ENCODE measurements around the gene GNG4.

Gene GNG4

DNA sequence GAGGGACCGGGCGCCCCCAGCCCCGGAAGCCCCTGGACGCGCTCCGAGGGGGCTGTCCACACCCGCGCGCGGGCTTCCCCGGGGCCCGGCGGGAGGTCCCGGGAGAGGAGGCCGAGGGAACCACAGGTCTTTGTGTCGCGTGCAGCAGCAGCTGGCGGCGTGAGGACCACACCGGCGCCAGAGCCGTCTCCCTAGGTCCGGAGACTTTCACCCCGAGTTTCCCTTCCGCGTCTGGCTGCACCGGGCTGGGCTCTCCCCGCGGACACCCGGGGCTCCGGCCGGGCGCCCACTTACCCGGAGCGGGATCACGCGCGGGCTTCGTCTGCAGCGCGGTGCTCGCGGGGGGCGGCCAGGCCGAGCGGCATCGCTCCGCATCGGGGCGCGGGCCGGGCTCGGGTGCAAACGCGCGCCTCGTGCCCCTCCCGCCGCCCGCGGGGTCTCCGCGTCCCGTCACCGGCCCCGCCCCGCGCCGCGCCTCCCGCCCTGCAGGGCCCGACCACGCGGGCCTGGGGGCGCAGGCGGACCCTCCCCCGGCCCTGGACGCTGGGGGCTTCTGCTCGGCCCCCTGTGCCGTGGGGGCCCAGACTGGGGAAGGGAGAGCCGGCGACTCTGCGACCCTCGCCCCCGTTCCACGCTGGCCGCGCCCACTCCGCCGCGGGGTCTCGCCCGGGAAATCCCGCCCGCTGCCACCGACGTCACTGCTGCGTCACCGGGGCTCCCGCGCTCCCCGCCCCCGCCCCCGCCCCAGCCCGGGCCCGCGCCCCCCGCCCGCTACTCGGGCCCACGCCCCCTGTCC lies at the start of gene GNG4:
TSS of gene GNG4 (minus strand) at position 417 of the 796 bp plus-strand sequence. CDS start 65,946 bp downstream, outside the sequence.
- no peak for DNase-seq (ENCODE audit: low read depth)

DNA sequence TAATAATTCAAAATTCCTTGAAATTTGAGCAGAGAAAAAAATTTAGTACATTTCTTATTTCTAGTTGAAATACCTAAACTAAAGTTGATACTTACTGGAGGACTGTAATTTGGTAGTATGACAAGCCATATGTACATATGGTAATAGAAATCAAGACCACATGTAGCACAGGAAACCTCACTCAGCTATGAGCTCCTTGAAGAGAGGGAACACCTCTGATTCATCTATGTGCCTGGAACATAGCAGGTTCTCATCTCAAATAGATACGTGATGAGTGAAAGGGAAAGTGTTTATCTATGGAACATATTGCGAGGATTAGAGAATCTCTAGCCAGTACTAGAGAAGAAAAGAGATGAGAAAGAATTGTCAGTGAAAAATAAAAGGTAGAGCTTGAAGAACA lies 47.9 kb upstream of the GNG4 start:
- no peak for DNase-seq (ENCODE audit: low read depth)

DNA sequence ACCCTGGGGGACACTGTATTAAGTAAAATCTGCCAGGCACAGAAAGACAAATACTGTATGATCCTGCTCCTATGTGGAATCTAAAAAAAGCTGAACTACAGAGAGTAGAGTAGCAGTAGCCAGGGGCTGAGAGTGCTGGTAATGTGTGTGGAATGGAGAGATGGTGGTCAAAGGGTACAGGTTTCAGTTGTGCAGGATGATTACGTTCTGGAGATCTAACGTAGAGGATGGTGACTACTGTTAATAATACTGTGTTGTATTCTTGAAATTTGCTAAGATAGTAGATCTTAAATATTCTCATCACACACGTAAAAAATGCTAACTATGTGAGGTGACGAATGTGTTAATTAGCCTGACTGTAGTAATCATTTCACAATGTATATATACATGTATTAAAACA lies 39.8 kb upstream of the GNG4 start:
- DNase-seq (ENCODE audit: low read depth), result no peak

DNA sequence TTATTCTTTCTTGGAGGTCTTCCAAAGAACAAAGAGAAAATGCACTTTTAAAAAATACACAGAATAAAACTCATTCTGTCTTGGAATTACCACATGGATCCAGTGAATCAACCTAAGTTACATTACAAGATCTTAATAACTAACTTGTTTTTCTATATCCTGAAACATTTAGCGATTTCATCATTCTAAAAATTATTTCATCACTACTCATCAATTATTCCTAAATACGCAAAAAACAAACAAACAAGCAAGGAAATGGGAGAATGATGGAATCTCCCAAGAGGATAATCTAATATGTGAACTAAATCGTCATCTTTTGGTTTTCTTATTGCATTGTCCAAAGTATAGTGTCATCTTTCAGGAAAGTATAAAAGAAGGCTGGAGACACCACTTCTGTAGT lies 38.5 kb upstream of the GNG4 start:
- no peak for DNase-seq (ENCODE audit: low read depth)

DNA sequence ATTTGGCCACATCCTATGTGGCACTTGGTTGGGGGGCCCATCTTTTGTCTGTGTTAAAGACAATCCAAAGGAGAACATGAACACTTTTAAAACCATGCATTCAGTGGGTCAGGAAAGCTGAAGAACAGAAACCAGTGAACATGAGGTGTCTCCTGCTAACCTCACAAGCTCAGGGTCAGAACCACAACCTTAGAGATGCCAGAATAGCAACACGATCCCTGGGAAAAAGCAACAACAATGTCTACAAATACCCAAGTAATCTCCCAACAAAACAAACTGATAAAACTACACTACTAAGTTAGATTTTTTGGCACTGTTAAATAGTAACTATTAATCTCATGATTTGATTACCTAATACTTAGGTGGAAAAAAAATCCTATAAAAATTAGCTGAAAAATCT lies 34.1 kb upstream of the GNG4 start:
- no peak for DNase-seq (ENCODE audit: low read depth)

DNA sequence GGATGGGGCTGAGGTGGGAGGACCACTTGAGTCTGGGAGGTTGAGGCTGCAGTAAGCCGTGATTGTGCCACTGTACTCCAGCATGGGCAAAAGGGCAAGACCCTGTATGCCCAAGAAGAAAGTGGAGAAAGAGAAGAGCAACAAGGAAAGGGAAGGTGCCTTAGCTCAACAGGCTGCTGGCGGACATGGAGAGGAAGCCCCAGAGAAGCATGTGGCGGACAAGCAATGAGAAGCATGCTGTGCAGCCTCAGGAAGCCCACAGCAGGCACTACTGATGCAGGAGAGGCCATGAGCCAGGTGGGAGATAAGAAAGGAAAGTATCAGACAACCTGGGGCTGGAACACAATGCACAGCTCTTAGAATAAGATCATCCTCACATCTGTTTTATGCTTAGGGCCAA lies 32.6 kb upstream of the GNG4 start:
- DNase-seq (ENCODE audit: low read depth), result no peak

DNA sequence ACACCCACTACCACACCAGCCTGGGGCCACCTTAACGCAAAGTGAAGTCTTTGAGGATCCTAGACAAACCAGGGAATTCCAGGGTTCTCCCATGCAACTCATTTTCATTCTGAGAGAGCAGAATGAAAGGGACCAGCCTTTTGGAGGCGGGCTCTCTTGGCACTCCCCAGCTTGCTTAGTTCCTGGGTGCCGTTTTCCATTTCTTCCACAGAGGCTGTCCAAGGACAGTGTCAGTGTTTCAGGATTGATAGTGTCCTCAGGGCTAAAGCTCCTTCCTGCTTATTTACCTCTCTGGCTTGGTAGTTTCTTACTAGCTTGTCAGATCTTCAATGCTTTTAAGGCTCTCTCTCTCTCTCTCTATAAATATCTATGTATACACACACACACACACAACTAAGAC lies 30.1 kb upstream of the GNG4 start:
- DNase-seq (ENCODE audit: low read depth), result no peak

DNA sequence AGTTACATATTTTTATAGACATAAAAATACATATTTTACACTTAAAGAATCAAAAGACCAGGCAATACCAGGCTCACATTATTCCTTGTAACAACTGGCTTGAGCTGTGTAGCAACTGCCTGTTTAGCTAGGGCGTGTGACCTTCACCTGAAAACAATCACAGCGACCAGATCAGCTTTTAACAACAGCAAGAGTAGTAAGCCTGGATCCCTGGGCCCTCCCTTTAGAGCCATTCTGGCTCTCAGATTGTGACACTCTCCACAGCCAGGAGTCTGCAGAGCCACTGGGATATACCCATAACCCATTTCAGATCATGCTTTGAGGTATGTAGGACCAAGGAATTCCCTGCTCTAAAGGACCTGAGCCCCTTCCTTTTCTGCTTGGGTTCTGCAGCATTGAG lies 29.4 kb upstream of the GNG4 start:
- no peak for DNase-seq (ENCODE audit: low read depth)

DNA sequence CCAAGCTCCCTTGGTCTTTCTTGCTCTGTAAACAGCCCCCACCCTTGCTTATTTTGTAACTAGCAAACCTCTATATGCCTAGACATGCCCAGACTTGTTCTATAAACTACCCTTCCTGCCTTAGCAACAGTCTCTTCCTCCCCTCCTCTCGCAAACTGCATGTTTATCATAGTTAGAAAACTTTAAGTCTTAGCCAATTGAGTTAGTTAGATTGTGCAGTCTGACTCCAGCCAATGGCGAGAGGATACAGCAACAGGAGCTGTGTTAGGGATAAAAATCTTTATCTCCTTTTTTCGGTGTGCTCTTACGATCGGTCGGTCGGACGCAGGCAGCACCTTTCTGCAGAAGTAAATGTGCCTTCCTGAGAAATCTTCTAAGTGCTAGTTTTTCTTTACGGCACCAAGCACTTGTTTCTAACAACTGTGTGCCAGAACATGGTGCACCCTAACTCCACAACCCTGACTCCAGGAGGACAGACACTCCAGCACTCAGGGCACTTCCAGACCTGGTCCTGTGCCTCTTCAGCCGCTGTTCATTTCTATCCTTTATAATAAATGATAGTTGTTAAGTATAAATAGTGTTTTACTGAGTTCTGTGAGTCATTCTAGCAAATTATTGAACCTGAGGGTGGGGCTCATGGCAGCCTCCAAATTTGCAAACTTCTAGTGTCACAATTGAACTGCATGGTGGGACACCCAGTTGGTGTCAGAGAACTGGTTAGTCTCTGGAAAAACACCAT lies 25.7 kb upstream of the GNG4 start:
- no peak for DNase-seq (ENCODE audit: low read depth)

DNA sequence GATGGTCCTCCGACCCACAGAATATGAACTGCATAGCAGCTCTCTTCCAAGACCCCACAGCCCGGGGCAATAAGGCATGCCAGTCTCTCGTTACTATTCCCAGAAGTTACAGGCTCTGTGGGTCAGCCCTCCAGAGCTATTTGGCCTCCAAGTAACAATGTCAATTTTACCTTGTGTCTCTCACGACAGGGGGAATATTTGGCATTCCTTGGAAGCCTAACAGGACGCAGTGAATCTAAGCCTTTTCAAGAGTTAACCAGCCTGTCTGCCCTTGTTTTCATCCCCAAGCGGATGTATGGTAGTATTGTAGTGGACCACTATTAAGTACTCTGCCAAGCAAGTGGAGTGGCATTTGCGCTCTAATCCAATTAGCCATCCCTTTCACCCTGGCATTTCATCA lies 24.4 kb upstream of the GNG4 start:
- DNase-seq (ENCODE audit: low read depth), result no peak

DNA sequence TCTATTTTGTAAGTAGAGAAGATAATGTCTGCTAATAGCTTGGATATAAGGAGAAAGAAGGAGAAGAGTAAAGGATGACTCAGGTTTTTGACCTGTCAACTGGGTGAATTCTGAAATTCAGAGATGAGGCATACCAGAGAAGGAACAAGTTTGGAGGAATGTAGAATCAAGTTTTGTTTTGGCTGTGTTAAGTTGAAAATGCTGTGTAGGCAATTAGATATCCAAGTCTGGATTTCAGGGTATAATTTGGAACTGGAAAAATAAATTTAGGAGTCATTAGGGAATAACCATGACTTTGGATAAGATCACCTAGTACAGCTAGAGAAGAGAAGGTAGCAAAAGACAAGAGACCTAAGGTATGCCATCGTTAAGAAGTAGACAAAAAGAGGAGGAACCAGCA lies 22.4 kb upstream of the GNG4 start:
- DNase-seq (ENCODE audit: low read depth), result no peak

DNA sequence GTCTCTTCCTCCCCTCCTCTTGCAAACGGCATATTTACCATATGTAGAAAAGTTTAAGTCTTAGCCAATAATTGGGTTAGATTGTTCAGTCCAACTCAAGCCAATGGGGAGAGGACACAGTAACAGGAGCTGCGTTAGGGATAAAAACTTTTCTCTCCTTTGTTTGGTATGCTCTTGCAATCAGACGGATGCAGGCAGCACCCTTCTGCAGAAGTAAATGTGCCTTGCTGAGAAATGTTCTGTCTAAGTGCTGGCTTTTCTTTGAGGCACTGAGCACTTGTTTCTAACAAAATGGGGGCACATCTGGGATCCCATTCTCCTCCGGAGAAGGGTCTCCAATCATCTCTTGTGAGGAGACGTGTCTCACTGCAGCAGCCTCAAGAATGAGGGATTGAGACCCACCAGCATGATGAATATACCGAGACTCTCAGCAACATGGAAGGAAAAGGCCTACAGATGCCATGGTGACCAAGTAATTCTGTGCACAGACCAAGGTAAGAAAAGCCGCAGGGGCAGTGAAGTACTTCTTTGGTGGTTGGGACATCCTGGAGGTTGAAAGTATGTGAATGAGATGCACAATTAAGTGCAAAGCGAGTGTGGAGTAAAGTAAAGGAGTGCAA lies 20.7 kb upstream of the GNG4 start:
- DNase-seq (ENCODE audit: low read depth), result no peak

DNA sequence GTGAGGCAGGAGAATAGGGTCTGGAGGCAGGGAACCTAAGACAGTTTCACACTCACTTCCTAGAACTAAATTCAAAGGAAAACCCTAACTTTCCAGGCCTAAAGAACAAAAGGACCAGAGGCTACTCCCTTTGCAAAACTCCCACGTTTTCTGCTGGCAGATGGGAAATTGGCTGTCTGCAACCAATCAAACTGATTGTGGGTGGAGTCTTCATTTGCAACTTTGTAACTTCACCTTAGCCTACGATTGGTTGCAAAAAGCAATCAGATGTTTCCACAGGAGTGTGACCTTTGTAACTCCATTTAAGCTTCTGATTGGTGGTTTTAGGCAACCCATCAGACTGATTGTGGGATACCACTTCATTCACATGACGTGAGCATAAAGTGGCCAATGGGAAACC lies 19.7 kb upstream of the GNG4 start:
- DNase-seq (ENCODE audit: low read depth), result no peak

DNA sequence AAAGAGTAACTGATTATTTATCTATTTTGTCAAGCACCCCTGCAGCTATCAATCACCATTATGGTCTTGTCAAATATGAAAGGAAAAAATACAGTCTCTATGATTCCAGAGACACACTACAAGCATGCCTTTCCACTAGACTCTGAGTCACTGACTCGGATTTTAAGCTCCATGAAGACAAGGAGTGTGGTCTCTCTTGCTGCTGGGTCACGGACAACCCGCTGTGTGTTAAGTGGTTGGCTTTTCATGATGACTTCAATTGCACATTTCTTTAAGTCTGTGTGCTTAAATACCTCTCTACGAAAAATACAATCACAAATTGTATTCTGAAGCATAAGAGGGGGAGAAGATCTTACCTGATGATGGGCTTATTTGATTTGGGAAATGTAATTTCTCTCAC lies 14.0 kb upstream of the GNG4 start:
- no peak for DNase-seq (ENCODE audit: low read depth)

DNA sequence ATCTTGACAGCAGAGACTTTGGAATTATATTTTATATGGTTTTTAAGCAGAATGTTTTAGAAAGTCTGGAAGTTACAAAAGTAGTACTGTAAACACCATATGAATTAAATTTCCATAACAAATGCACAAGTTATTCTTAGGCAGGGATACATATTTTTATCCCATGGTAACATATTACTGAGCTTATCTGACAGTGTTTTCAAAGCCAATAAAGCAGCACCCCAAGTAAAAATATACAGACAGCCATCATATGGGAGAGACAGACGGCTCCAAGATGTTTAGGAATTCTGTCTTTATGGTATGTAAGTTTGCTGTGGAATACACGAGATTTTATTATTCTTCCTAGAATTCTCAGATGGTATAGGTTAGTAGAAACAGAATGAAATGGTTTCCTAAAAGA lies 12.0 kb upstream of the GNG4 start:
- DNase-seq (ENCODE audit: low read depth), result no peak

DNA sequence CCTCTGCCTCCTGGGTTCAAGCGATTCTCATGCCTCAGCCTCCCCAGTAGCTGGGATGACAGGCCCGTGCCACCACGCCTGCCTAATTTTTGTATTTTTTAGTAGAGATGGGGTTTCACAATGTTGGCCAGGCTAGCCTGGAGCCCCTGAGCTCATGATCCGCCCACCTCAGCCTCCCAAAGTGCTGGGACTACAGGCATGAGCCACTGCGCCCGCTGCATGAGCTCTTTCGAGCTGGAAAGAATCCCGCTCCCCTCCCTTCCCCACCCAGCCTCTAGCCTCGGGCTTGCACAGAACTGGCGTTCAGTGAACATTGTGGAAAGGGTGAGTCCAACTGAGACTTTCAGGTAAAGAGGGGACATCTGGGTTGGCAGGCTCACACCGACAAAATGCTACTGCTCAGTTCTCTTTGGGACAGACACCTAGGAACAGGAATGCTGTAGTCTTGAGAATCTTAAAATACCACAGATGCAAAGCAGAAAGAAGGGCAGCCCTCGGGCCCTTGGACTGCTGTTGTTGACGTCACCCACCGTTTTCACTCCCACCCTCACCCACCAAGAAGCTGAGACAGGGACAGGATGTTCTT lies 9.7 kb upstream of the GNG4 start:
- no peak for DNase-seq (ENCODE audit: low read depth)

DNA sequence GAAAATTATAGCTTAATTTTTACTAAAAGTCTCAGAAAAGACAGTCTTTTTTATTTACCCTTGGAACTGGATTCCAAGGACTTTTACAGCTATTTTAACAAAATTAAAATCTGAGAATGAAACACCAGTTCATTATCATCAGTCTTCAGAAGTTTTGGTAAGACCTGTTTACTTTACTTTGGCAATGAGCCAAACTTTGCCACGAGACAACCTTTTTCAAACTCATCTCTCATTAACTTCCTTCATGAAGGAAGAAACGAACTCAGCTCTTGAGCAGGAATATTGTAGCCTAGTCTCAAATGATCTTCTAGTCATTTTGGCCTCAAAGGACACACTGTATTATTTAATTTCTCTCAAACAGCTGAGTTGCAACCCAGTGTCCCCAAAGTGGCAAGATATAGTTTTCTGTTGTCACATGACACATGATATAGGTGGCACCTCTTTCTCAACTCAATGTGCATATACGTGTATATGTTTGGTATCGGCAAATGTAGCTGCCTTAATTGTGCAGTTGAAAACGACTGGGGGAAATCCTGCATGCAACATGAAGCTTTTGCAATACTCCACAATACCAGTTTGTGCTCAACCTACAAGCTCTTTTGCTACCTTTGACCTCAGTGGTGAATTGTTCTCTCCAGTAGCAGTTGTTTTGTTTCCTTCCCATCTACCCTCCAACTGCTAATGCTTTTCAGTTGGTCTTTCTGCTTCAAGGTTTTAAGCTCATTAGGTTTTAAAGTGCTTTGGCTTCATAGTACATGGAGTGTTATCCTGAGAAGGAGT lies 8.4 kb upstream of the GNG4 start:
- DNase-seq (ENCODE audit: low read depth), result no peak

DNA sequence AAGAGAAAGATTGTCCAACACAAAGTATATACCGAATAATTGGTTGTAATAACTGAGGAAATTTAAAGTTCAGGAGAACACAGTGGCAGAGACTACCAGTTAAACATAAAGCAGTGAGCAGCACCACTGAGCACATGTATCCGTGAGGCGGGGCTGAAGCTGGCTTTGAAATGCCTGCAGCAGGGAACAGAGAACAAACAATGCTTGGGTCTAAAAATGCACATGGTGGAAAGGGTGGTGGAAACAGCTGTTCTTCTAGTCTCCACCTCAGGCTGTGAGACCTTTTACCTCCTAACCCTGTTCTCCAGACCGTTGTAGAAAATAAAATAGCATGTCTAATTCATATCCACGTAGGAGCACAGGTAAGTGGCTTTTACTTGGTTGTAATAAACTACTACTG lies 7.7 kb upstream of the GNG4 start:
- no peak for DNase-seq (ENCODE audit: low read depth)

DNA sequence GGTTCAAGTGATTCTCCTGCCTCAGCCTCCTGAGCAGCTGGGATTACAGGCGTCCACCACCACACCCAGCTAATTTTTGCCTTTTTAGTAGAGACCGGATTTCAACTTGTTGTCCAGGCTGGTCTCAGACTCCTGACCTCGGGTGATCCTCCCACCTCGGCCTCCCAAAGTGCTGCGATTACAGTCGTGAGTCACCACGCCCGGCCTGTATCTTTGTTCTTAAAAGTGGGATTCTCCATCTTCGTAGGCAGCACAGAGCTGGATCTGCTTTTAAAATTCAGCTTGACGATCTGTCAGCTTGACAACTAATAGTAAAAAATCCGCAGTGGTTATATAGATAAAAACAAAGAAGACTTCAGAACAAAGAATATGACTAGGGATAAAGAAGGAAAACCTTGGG lies 2.8 kb upstream of the GNG4 start:
- DNase-seq (ENCODE audit: low read depth), result no peak

DNA sequence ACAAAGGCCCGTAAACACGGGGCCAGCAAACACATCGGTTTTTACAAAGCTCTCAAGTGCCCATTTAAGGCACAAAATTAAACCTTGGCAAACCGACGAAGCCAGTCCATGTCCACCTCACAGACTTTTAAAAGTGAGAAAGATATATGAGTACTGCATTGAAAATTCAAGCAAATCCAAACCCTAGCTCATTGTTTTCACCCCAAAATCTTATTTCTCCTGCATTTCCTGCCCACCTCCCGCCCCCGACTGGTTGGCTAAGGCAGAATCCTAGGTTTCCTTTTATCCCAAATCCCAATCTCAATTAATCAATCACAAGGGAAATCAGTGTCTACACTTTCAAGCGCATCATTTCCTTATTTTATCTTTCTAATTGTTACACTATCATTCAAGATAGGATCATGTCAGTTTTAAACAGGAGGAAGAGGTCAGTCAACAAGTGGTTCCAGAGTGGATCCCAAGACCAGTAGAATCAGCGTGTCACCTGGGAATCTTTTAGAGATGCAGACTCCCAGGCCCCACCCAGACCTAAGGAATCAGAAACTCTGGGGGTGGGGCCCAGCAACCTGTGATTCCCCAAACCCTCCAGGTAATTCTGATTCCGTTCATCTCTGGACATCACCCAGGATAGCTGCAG lies 1.7 kb upstream of the GNG4 start:
- DNase-seq (ENCODE audit: low read depth), result no peak

DNA sequence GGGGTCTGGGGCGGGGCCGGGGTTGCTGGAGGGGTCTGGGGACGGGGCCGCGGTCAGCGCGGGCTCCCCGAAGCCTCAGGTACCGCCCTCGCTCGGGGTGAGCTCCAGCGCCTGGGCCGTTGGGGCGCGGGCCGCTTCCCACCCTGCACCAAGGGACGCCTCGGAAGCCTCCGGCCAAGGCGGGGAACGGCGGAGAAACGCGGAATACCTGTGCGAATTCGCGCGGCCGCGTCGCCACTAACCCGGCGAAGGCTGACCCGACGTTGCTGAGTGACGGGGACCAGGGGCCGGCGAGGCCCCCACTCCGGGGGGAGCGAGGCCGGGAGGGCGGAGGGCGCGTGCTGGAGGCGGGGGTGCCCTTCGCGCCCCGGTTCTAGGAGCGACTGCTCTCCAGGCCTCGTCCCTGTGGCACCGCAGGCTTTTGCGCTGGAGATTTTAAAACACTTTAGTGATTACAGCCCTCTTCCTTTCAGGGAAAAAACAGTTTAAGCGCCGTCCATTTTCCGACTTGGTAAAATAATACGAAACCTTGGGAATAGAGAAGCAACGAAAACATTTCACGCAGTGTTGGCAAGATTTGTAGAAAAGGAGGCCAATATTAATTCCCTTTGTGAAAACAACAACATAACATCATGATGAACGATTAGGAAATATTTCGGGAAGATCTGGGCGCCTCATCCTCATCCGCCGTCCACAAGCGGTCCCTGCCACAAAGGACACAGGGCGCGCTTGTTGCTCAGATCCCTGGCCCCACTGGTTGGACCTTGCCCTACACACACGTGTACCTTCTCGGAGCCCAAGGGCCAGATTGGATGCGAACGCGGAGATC lies 971 bp upstream of the GNG4 start:
- no peak for DNase-seq (ENCODE audit: low read depth)

Measured in stimulated activated CD8-positive, alpha-beta memory T cell treated with anti-CD3 and anti-CD28 coated beads, Interleukin-15, amount 100 ng/mL, for 24 hours (primary cell).